Activated CD4-positive, alpha-beta T cell treated with anti-CD3 and anti-CD28 coated beads, Interleukin-2, amount 10 ng/mL, durations not matched to agents 7 days and 5 days (primary cell): ENCODE results near the gene PROCA1. TPM values are rescaled to one million over a fixed set of nuclear protein-coding genes. Genes with fewer than 3 reads are reported as not detected.
A peak's percentile ranks its signal among the peaks of the same experiment; 100 is the strongest.

Experiments
- CTCF ChIA-PET: fragments of 350-600 bp; sonication (Branson Sonifier 250); formaldehyde crosslinking; loops from one replicate; lab custom pipeline; 2021; ENCODE audit warnings: antibody characterized with exemption; lab: Charles Lee
- POLR2A ChIA-PET: fragments of 350-600 bp; sonication (Branson Sonifier 250); formaldehyde crosslinking; loops from one replicate; lab custom pipeline; 2021; ENCODE audit warnings: antibody characterized with exemption; lab: Charles Lee
- DNase-seq: peaks from one replicate; pipeline ENCODE4 v3.0.0-alpha.2; 2020
- H3K27ac Mint-ChIP-seq: one replicate; pipeline ENCODE4 v1.8.0; 2021; ENCODE audit warnings: mild to moderate bottlenecking, moderate library complexity, mixed read lengths
- H3K27me3 Mint-ChIP-seq: one replicate; pipeline ENCODE4 v1.8.0; 2021; ENCODE audit warnings: mixed read lengths
- H3K36me3 Mint-ChIP-seq: one replicate; pipeline ENCODE4 v1.8.0; 2021; ENCODE audit warnings: low read depth, mixed read lengths
- H3K4me1 Mint-ChIP-seq: one replicate; pipeline ENCODE4 v1.8.0; 2021; ENCODE audit warnings: mixed read lengths
- H3K4me3 Mint-ChIP-seq: one replicate; pipeline ENCODE4 v1.8.0; 2021; ENCODE audit warnings: mild to moderate bottlenecking, moderate library complexity, mixed read lengths
- H3K9me3 Mint-ChIP-seq: one replicate; pipeline ENCODE4 v1.8.0; 2021; ENCODE audit warnings: mixed read lengths
- total RNA-seq, 2 experiments: library from RNA; stranded (reverse); gene quantifications; one replicate each; pipeline ENCODE4 v1.2.3, GENCODE V29; 2021

PROCA1 gene
- total RNA-seq, 2 experiments from 2014 or later = 5.5 to 5.7 TPM

DNA sequence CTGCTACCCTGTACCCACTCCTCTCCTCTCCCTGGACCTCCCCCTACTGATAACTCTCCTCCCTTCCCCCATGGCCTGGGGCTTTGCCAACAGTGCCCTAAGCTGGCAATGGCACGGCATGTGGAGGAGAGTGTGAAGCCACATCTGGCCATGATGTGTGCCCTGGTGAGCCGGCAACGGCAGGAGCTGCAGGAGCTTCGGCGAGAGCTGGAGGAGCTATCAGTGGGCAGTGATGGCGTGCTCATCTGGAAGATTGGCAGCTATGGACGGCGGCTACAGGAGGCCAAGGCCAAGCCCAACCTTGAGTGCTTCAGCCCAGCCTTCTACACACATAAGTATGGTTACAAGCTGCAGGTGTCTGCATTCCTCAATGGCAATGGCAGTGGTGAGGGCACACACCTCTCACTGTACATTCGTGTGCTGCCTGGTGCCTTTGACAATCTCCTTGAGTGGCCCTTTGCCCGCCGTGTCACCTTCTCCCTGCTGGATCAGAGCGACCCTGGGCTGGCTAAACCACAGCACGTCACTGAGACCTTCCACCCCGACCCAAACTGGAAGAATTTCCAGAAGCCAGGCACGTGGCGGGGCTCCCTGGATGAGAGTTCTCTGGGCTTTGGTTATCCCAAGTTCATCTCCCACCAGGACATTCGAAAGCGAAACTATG, 37.3 kb upstream of the PROCA1 start:
- Mint-ChIP-seq H3K9me3 (no peaks in the 10 kb centered on the region), H3K36me3 (peaks cover 9% of the 10 kb centered on the region), H3K4me3 (no peak overlapping the region), H3K4me1 (peaks cover 40% of the 10 kb centered on the region), H3K27me3 (no peaks in the 10 kb centered on the region), H3K27ac (no peak overlapping the region)
- ChIA-PET CTCF (interaction anchor here (0.6 to 20.1 kb wide), 12 partner anchors 9 to 201 kb away, joined by 3 to 420 read pairs (median 4); partner anchors contain the start of genes NEK8, PROCA1, RPL23A and SDF2), POLR2A (interaction anchor here (0.5 to 1.1 kb wide), 2 partner anchors 21 to 44 kb away, joined by 4 to 10 read pairs; partner anchors contain the start of gene NEK8)
- DNase-seq = no peak

GRCh38 chr17:28747801-28748750, 36.4 kb upstream of the PROCA1 start:
- no peak for DNase-seq
- ChIA-PET POLR2A (interaction anchor here (1.1 kb wide), 1 partner anchor 20 kb away, joined by 4 read pairs; the partner anchor contains the start of gene NEK8), CTCF (interaction anchor here (0.9 to 20.1 kb wide), 6 partner anchors 15 to 201 kb away, joined by 3 to 420 read pairs (median 4); partner anchors contain the start of genes NEK8, PROCA1 and TLCD1)
- Mint-ChIP-seq H3K4me3 (no peak overlapping the region), H3K4me1 (peaks cover 42% of the 10 kb centered on the region), H3K9me3 (no peaks in the 10 kb centered on the region), H3K27ac (no peak overlapping the region), H3K27me3 (no peaks in the 10 kb centered on the region), H3K36me3 (peaks cover 9% of the 10 kb centered on the region)

DNA sequence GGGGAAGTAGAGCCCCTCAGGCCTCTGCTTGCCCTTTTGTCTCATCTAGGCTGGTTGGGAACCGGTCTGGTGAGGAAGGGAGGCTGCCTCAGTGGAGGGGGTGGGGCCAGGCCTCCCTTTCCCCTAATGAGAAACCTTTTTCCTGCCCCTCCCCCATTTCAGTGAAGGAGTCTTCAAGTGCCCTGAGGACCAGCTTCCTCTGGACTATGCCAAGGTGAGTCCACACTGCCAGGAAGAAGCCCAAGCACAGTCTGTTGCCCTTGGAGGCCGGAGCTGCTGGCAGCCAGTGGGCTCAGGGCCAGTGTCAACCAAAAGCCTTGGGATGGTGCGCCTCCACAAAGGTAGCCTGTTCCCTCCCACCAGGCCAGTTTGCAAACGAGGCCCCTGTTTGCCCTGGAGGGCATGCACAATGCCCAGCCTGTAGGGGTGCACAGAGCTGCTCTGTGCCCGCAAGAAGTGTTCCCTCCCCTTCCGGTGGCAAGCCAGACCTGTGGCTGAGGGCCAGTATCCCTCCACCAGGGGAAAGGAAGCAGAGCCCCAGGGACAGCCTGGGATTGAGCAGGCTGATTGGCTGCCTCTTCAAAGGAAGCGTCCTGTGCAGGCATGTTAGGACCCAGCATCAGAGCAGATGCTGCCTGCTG, 35.5 kb upstream of the PROCA1 start:
- Mint-ChIP-seq H3K36me3 (peaks cover 9% of the 10 kb centered on the region), H3K9me3 (no peaks in the 10 kb centered on the region), H3K27me3 (no peaks in the 10 kb centered on the region), H3K27ac (no peak overlapping the region), H3K4me1 (peaks cover 37% of the 10 kb centered on the region), H3K4me3 (no peak overlapping the region)
- POLR2A ChIA-PET = no interaction called here
- CTCF ChIA-PET = interaction anchor here (1.5 to 20.1 kb wide), 2 partner anchors 17 to 160 kb away, joined by 4 to 420 read pairs; partner anchors contain the start of genes NEK8 and TLCD1
- DNase-seq = no peak

DNA sequence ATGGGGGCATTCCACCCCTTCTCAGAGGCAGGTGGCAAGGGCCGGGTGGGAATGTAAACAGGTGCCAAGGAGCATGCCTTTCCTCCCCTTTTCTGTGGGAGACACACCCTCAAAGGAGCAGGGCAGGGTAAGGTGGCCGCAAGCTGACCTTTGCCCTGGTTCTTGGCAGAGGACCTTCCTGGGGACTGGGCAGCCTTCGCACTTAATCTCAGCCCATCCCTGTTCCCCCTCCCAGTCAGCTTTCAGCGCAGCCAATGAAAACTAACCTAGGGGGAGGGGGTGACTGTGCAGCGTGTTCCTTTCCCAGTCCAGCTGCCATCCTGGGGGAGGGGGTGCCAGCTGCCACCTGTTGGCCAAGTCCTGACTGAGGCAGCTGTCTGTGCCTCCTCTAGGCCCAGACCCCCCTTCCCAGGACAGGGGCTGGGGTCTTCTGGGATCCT, 34.9 kb upstream of the PROCA1 start:
- peaks cover 11% of the 10 kb centered on the region for H3K36me3 Mint-ChIP-seq
- DNase-seq = no peak
- POLR2A ChIA-PET = interaction anchor here (1.9 kb wide), 1 partner anchor 20 kb away, joined by 6 read pairs; the partner anchor contains the start of gene TLCD1

GRCh38 chr17:28745786-28746411, 34.2 kb upstream of the PROCA1 start:
- Mint-ChIP-seq H3K4me1 (peaks cover 48% of the 10 kb centered on the region), H3K27me3 (no peaks in the 10 kb centered on the region), H3K9me3 (no peaks in the 10 kb centered on the region), H3K27ac (peak overlapping the region; percentile 94), H3K36me3 (peaks cover 11% of the 10 kb centered on the region), H3K4me3 (peak overlapping the region; percentile 89)
- no peak for DNase-seq
- ChIA-PET CTCF (interaction anchor here (1.2 to 20.1 kb wide), 6 partner anchors 16 to 161 kb away, joined by 3 to 420 read pairs (median 4); partner anchors contain the start of genes FLOT2, NEK8, RPL23A and TLCD1), POLR2A (interaction anchor here (1.5 to 1.9 kb wide), 2 partner anchors 17 to 19 kb away, joined by 3 to 6 read pairs; partner anchors contain the start of gene TLCD1)

More for the DNA sequence above, 34.9 kb upstream of the PROCA1 start:
- H3K27ac Mint-ChIP-seq = peak overlapping the region; percentile 94
- H3K9me3 Mint-ChIP-seq = no peaks in the 10 kb centered on the region
- peaks cover 42% of the 10 kb centered on the region for H3K4me1 Mint-ChIP-seq
- H3K4me3 Mint-ChIP-seq = peak overlapping the region; percentile 89
- no peaks in the 10 kb centered on the region for H3K27me3 Mint-ChIP-seq
- CTCF ChIA-PET = interaction anchor here (1.5 to 20.1 kb wide), 2 partner anchors 16 to 160 kb away, joined by 4 to 420 read pairs; partner anchors contain the start of genes NEK8 and TLCD1

DNA sequence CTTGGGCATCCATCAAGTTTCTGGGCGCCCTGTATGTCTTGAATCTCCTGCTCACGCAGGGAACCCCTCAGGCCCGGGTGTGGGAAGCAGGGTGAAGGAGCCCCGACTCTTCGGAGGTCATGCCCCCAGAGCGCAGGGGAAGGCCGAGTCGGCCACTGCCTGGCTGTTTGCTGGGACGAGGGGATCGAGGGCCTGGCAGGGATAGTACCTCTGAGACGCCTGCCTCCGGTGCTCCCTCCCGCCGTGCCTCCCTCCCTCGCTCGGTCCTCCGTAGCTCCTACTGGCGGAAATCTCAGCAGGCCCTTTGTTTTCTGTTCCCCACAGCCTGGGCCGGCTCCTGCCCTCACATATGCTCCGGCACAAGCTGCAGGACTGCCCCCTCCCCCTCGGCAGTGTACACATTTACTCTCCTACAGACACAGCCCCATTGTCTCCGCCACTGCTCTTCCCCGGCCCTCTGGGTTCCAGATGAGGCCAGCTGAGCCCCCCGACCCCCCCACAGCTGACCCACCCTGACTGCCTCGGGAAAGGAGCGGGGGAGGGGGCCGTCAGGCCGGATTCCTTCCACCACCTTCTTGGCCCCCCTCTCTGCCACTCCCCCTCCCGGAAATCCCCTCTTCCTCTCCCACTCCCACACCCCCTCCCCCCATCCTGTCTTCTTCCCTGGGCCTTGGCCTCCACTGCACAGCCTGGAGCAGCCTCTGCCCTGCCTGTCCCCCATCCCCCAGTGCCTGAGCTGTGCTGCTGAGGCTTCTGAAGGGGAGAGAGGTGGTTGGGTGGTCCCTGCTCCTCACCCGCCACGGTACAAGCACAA, 33.5 kb upstream of the PROCA1 start:
- CTCF ChIA-PET = interaction anchor here (1.2 to 20.1 kb wide), 5 partner anchors 15 to 153 kb away, joined by 3 to 420 read pairs (median 5); partner anchors contain the start of genes FLOT2, NEK8, RPL23A and TLCD1
- POLR2A ChIA-PET = interaction anchor here (0.5 to 1.9 kb wide), 3 partner anchors 16 to 154 kb away, joined by 3 to 6 read pairs (median 3); partner anchors contain the start of gene TLCD1
- H3K4me1 Mint-ChIP-seq = peaks cover 47% of the 10 kb centered on the region
- H3K27ac Mint-ChIP-seq = peak overlapping the region; percentile 94
- peaks cover 15% of the 10 kb centered on the region for H3K36me3 Mint-ChIP-seq
- H3K4me3 Mint-ChIP-seq = peak overlapping the region; percentile 89
- H3K27me3 Mint-ChIP-seq = no peaks in the 10 kb centered on the region
- DNase-seq = peak; percentile 45
- no peaks in the 10 kb centered on the region for H3K9me3 Mint-ChIP-seq

GRCh38 chr17:28744104-28744971, 32.6 kb upstream of the PROCA1 start:
- H3K36me3 Mint-ChIP-seq = peaks cover 15% of the 10 kb centered on the region
- DNase-seq = peak; percentile 71
- CTCF ChIA-PET = interaction anchor here (0.6 to 20.1 kb wide), 6 partner anchors 14 to 153 kb away, joined by 3 to 420 read pairs (median 4); partner anchors contain the start of genes FLOT2, NEK8, RPL23A and TLCD1
- peaks cover 2% of the 10 kb centered on the region for H3K9me3 Mint-ChIP-seq
- H3K4me1 Mint-ChIP-seq = peaks cover 42% of the 10 kb centered on the region
- peak overlapping the region; percentile 94 for H3K27ac Mint-ChIP-seq
- H3K27me3 Mint-ChIP-seq = no peaks in the 10 kb centered on the region
- H3K4me3 Mint-ChIP-seq = peak overlapping the region; percentile 89
- POLR2A ChIA-PET = interaction anchor here (1.0 to 1.9 kb wide), 3 partner anchors 15 to 18 kb away, joined by 3 to 6 read pairs (median 3); partner anchors contain the start of gene TLCD1

DNA sequence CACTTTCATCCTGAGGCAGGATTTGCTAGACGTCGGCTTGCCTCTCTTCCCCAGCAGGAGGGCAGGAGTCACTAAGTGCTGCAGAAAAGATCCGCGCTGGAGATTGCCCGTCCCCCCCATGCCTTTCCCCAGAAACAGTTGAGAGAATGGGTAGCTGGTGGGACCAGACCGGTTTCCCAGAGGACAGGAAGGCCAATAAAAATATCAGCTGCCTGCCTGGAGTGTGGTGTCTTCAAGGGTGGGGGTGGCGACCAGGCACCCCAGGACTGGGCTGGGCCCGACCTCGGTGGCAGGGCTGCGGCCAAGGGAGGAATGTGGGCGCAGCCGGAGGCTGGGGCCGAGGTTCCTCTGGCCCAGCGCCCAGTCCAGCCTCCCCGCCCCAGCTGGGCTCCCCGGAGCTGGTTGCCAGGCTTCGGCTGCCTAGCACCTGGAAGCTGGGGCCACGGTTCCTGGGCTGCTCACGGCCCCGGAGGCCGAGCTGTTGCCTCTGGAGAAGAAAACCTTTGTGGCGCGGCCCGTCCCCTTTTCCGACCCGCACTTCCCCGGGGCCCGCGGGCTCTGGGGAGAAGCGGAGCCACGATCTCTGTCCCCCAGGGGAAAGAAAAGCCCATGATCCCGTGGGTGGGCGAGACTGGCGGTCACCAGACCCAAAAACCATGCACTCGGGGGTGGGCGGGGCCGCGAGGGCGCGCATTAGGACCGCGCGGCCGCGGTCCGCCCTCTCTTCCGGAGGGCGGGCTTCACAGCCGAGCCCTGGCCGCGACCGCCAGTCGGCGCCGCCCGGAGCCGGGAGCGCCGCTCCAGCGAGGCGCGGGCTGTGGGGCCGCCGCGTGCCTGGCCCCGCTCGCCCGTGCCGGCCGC, 31.8 kb upstream of the PROCA1 start, which contains the start of gene TRAF4:
TRAF4 (plus strand) TSS at position 769 of the 861 bp plus-strand sequence. CDS start 102 bp downstream, outside the sequence.
- H3K9me3 Mint-ChIP-seq = peaks cover 2% of the 10 kb centered on the region
- H3K27me3 Mint-ChIP-seq = no peaks in the 10 kb centered on the region
- peak within 1 kb of the TSS; percentile 94 for H3K27ac Mint-ChIP-seq
- ChIA-PET POLR2A (interaction anchor here (1.0 kb wide), 1 partner anchor 17 kb away, joined by 3 read pairs; no protein-coding TSS in a partner anchor), CTCF (interaction anchor here (0.6 to 20.1 kb wide), 4 partner anchors 8 to 159 kb away, joined by 3 to 420 read pairs (median 4); partner anchors contain the start of genes DHRS13, NEK8 and TLCD1)
- peaks cover 42% of the 10 kb centered on the region for H3K4me1 Mint-ChIP-seq
- H3K4me3 Mint-ChIP-seq = peak within 1 kb of the TSS; percentile 89
- peak; percentile 77 for DNase-seq
- H3K36me3 Mint-ChIP-seq = peaks cover 13% of the 10 kb centered on the region
